Measurements from ENCODE around the gene U2AF2.

U2AF2 gene

DNA sequence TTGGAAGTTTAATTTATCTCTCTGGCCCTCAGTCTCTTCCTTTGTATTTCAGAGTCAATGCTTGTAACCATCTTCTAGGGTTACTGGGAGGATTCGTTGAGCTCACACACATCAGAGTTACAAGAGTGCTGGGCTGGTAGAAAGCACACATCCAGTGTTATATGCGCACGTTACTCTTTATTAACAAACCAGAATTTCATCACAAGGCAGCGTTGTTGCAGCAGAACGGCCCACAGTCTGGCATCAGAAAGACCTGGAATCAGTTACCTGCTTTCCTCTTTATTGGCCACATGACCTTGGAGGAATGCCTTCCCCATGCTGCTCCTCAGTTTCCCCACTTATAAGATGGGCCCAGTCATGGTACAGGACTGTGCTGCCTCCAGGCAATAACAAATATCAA, 45.5 kb upstream of the U2AF2 start:
- no peak for DNase-seq
- no peaks in the 10 kb centered on the region for H3K9me3 ChIP-seq
- H3K4me3 ChIP-seq (ENCODE audit: low read depth, low read length): no peak overlapping the region
- no peaks in the 10 kb centered on the region for H3K27me3 ChIP-seq
- TF ChIP-seq CTCF (IDR thresholded peaks at IDR 0.05; ENCODE audit: low read depth, low read length): no peak
- H3K36me3 ChIP-seq: peaks cover 7% of the 10 kb centered on the region
- no peaks in the 10 kb centered on the region; the same call in 1 of the 2 replicates for H3K4me1 ChIP-seq

DNA sequence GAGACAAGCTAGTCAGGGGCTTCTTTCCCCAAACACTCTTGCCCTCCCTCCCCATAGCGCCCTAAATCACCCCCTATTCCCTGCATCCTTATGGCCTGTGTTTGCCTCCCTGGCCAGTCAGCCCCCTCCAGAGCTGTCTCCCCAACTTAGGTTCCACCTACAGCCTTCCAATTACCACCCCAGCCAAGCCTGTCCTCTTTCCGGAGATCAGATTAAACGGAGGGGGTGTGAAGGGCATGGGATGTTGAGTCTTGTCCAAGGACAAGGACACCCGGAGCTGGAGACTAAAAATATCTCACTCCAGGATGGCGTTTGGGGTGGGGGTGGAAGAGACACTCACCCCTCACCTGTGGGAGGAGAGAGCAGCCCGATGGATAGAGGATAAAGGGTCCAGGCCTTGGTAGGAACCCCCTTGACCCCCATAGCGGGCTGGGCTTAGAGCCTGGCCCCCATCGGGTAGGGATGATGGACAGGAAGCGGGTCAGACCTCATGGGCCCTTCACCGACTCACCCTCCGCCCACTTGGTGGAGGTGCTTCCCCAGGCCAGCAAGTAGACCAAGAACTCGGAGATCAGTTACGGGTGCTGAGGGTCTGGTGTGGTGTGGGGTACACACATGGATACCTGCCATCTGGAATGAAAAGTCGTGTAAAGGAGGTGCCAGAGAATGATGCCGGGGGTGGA, 43.4 kb upstream of the U2AF2 start:
- Histone ChIP-seq H3K9me3 (no peaks in the 10 kb centered on the region), H3K36me3 (peaks cover 17% of the 10 kb centered on the region), H3K27me3 (no peaks in the 10 kb centered on the region), H3K4me1 (no peaks in the 10 kb centered on the region; the same call in 1 of the 2 replicates), H3K4me3 (ENCODE audit: low read depth, low read length) (no peak overlapping the region)
- TF ChIP-seq CTCF (IDR thresholded peaks at IDR 0.05; ENCODE audit: low read depth, low read length): no peak
- DNase-seq: no peak

GRCh38 chr19:55611983-55612645, 42.7 kb upstream of the U2AF2 start:
- H3K36me3 ChIP-seq: peaks cover 15% of the 10 kb centered on the region
- no peaks in the 10 kb centered on the region for H3K9me3 ChIP-seq
- no peak for DNase-seq
- H3K27me3 ChIP-seq: no peaks in the 10 kb centered on the region
- TF ChIP-seq CTCF (IDR thresholded peaks at IDR 0.05; ENCODE audit: low read depth, low read length): no peak
- H3K4me3 ChIP-seq (ENCODE audit: low read depth, low read length): no peak overlapping the region
- no peaks in the 10 kb centered on the region for H3K4me1 ChIP-seq

- DNase-seq: no peak
- no peak overlapping the region for H3K4me3 ChIP-seq (ENCODE audit: low read depth, low read length)
- H3K27me3 ChIP-seq: no peaks in the 10 kb centered on the region
- peaks cover 19% of the 10 kb centered on the region for H3K36me3 ChIP-seq
- H3K4me1 ChIP-seq: no peaks in the 10 kb centered on the region
- H3K9me3 ChIP-seq: no peaks in the 10 kb centered on the region
- TF ChIP-seq CTCF (IDR thresholded peaks at IDR 0.05; ENCODE audit: low read depth, low read length): no peak
These were observed 41.4 kb upstream of the U2AF2 start for GRCh38 chr19:55613396-55613795.

DNA sequence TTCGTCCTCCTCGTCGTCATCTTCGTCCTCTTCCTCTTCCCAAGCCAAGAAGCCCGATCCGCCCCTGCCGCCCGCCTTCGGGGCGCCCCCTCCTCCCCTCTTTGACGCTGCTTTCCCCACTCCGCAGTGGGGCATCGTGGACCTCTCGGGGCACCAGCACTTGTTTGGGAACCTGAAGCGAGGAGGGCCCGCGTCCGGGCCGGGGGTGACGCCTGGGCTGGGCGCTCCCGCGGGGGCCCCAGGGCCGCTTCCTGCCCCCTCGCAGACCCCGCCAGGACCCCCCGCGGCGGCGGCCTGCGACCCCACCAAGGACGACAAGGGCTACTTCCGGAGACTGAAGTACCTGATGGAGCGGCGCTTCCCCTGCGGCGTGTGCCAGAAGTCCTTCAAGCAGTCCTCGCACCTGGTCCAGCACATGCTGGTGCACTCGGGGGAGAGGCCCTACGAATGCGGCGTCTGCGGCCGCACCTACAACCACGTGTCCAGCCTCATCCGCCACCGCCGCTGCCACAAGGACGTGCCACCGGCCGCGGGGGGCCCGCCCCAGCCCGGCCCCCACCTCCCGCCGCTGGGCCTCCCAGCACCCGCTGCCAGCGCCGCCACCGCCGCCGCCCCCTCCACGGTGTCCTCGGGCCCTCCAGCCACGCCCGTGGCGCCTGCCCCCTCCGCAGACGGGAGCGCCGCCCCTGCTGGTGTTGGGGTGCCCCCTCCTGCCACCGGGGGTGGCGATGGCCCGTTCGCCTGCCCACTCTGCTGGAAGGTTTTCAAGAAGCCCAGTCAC, 40.7 kb upstream of the U2AF2 start:
- no peak for DNase-seq
- H3K4me1 ChIP-seq: no peaks in the 10 kb centered on the region
- TF ChIP-seq CTCF (IDR thresholded peaks at IDR 0.05; ENCODE audit: low read depth, low read length): no peak

More for the DNA sequence above, 40.7 kb upstream of the U2AF2 start:
- Histone ChIP-seq H3K4me3 (ENCODE audit: low read depth, low read length) (no peak overlapping the region), H3K27me3 (no peaks in the 10 kb centered on the region), H3K9me3 (no peaks in the 10 kb centered on the region), H3K36me3 (peaks cover 19% of the 10 kb centered on the region)
